ENCODE measurements around the gene LRRC37A2.
"Not testable (repeated sequence)": the region's sequence is repeated elsewhere in the genome, so short reads cannot be mapped to it uniquely, and the experiment has no call there.

LRRC37A2 gene

GRCh38 chr17:46598344-46598931 is 86.2 kb downstream of the LRRC37A2 start:
- DNase-seq (ENCODE audit: low read depth), result not testable (repeated sequence)

- not testable (repeated sequence) for DNase-seq (ENCODE audit: low read depth)
Observed at GRCh38 chr17:46600767-46601166, 88.5 kb downstream of the LRRC37A2 start.

- DNase-seq (ENCODE audit: low read depth), result not testable (repeated sequence)
Observed at GRCh38 chr17:46603125-46603524, 90.9 kb downstream of the LRRC37A2 start.
